Activated T-helper 17 cell treated with anti-CD3 and anti-CD28 coated beads, Interleukin-2, amount 50 U/mL, for 72 hours (primary cell): ENCODE results near the gene IPMK. TPM values are rescaled to one million over a fixed set of nuclear protein-coding genes. Genes with fewer than 3 reads are reported as not detected.

Experiments used
- ATAC-seq: fragments of 150-1000 bp; cut with Tn5 transposase; replicated peaks from 2 replicates; pipeline ENCODE4 v1.10.0; 2021; ENCODE audit warnings: mild to moderate bottlenecking, moderate library complexity
- H3K27ac Mint-ChIP-seq: one replicate; pipeline ENCODE4 v1.8.0; 2022; ENCODE audit warnings: mixed read lengths
- H3K27me3 Mint-ChIP-seq: one replicate; pipeline ENCODE4 v1.8.0; 2022; ENCODE audit warnings: mixed read lengths
- H3K36me3 Mint-ChIP-seq: one replicate; pipeline ENCODE4 v1.8.0; 2022; ENCODE audit warnings: low read depth, mild to moderate bottlenecking, mixed read lengths
- H3K4me1 Mint-ChIP-seq: one replicate; pipeline ENCODE4 v1.8.0; 2022; ENCODE audit warnings: mixed read lengths
- H3K4me3 Mint-ChIP-seq: one replicate; pipeline ENCODE4 v1.8.0; 2022; ENCODE audit warnings: mild to moderate bottlenecking, mixed read lengths
- H3K9me3 Mint-ChIP-seq: one replicate; pipeline ENCODE4 v1.8.0; 2022; ENCODE audit warnings: mixed read lengths
- total RNA-seq, 2 donors: library from RNA; stranded (reverse); gene quantifications; one replicate each; pipeline ENCODE4 v1.2.3, GENCODE V29; 2022

IPMK gene
- 10 to 100 TPM; 10.6 to 26.4 TPM for total RNA-seq

DNA sequence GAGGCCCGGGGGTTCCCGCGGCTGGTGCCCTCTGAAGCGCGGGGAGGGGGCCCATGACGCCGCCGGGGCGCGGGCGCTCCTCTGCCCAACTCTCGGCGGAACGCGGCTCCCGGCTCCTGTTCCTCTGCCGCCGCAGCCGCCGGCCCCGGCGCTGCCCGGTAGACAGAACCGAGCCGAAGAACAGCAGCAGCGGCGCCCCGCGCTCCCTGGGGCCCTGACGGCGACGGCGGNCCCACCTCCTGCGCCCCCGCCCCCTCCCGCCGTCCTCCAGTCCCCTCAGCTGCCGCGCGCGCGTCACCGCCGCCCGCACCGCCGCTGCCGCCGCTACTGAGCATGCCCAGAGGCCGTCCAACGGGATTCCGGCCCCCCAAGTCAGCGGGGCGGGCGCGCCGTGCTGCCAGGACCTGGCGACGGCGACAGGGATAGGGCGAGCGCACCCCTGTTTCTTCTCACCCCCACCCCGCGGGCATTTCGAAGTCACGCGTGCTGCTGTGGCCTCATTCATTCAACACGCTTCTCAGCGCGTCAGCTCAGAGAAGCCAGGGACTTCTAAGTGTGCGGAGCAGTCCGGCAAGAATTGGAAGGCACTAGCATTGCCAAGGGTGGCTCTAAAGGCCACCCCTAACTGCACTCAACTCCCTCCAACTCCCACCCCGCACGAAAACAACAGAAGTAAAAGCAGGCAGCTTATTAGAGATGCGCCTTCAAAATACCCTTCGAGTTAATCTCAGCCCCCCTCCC is at the start of gene IPMK:
TSS of gene IPMK (minus strand) at position 182 of the 741 bp plus-strand sequence. CDS start 283 bp downstream, outside the sequence.
- H3K9me3 Mint-ChIP-seq = no peaks in the 10 kb centered on the region
- no peaks in the 10 kb centered on the region for H3K27me3 Mint-ChIP-seq
- H3K4me1 Mint-ChIP-seq = peaks cover 10% of the 10 kb centered on the region
- H3K36me3 Mint-ChIP-seq = peaks cover 37% of the 10 kb centered on the region
- H3K27ac Mint-ChIP-seq = peak within 1 kb of the TSS; percentile 98
- peak; percentile 75 for ATAC-seq
- peak within 1 kb of the TSS; percentile 96 for H3K4me3 Mint-ChIP-seq

DNA sequence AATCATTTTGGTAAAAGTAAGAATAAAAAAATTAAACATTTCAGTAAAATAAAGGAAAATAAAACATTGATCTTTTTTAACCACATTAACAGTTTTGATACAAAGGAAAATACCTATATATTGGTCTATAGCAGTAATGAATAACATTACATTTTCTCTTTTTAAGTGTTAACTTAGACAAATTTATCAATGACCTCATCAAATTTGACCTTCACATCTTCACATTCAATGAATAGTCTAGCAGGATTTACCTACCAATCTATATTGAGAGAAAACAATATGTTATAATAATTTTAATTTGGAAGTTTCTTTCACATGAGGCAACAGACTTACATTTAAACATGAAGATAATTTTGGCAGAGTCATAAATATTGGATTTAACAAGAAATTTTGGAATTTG is 49.2 kb upstream of the IPMK start:
- Mint-ChIP-seq H3K27ac (no peak overlapping the region), H3K4me3 (no peak overlapping the region)

DNA sequence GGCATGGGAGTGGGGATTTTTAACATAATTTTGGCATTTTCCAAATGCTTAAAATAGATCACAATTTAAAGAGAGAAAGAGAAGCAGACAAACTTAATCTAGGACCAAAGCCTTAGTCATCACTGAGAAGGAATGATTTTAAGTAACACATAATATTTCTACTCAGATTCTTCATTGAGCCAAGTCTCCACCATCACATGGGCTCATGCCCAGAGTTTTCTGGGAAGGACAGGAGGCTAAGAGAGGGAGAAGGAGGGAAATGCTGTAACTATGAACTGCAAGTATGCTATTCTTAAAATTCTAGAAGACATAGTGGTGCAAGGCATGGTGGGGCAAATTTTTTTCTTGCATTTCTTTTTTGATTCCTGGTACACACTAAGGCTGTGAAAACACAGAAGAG is 43.3 kb upstream of the IPMK start:
- H3K27me3 Mint-ChIP-seq = peaks cover 14% of the 10 kb centered on the region
- H3K36me3 Mint-ChIP-seq = no peaks in the 10 kb centered on the region
- no peak overlapping the region for H3K27ac Mint-ChIP-seq
- no peaks in the 10 kb centered on the region for H3K9me3 Mint-ChIP-seq
- no peaks in the 10 kb centered on the region for H3K4me1 Mint-ChIP-seq
- H3K4me3 Mint-ChIP-seq = no peak overlapping the region
- ATAC-seq = no peak

More for the DNA sequence above, 49.2 kb upstream of the IPMK start:
- Mint-ChIP-seq H3K4me1 (no peaks in the 10 kb centered on the region), H3K27me3 (no peaks in the 10 kb centered on the region), H3K36me3 (no peaks in the 10 kb centered on the region), H3K9me3 (no peaks in the 10 kb centered on the region)
- no peak for ATAC-seq

DNA sequence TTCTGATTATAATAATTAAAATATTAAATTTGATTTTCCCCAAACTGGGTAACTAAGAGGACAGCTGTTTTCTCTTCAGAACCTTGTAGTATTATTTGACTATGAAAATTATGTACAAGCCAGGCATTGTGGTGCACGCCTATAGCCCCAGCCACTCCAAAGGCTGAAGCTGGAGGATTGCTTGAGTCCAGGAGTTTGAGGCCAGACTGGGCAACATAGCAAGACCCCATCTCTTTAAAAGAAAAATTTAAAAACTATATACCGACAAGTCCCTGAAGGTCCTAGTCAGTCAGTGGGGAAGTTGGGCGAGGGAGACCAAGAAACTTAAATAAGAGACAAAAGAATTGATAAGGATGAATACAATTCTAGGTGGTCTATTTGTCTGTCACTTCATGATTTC is 40.0 kb upstream of the IPMK start:
- Mint-ChIP-seq H3K9me3 (no peaks in the 10 kb centered on the region), H3K27ac (no peak overlapping the region), H3K4me3 (no peak overlapping the region), H3K36me3 (no peaks in the 10 kb centered on the region), H3K27me3 (peaks cover 23% of the 10 kb centered on the region), H3K4me1 (no peaks in the 10 kb centered on the region)
- ATAC-seq = no peak

GRCh38 chr10:58305821-58306220 is 38.1 kb upstream of the IPMK start:
- Mint-ChIP-seq H3K4me1 (no peaks in the 10 kb centered on the region), H3K27me3 (peaks cover 23% of the 10 kb centered on the region), H3K27ac (no peak overlapping the region), H3K4me3 (no peak overlapping the region), H3K9me3 (no peaks in the 10 kb centered on the region), H3K36me3 (no peaks in the 10 kb centered on the region)
- ATAC-seq = no peak

DNA sequence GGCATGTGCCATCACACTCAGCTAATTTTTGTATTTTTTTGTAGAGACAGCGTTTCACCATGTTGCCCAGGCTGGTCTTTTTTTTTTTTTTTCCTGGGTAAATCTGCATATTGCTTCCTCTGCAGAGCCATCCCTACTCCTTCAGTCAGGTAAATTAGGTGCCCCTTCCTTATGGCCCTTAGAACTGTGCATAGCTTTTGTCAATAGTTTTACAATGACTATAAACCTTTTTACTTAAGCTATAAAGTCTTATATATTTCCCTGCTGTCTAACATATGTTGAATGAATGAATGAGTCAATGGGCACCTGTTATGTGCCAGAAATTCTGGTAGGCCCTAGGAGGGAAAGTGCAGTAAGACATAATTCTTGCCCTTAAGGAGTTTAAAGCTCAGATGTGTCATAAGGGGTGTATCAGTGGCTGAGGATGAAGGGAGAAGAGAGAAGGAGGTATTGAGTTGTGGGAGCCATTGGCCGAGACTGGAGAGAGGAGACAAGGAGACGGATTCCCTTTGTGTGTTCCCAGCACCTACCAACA is 36.5 kb upstream of the IPMK start:
- peaks cover 19% of the 10 kb centered on the region for H3K27me3 Mint-ChIP-seq
- no peaks in the 10 kb centered on the region for H3K36me3 Mint-ChIP-seq
- H3K9me3 Mint-ChIP-seq = no peaks in the 10 kb centered on the region
- H3K4me1 Mint-ChIP-seq = no peaks in the 10 kb centered on the region
- no peak overlapping the region for H3K4me3 Mint-ChIP-seq
- ATAC-seq = no peak
- H3K27ac Mint-ChIP-seq = no peak overlapping the region

DNA sequence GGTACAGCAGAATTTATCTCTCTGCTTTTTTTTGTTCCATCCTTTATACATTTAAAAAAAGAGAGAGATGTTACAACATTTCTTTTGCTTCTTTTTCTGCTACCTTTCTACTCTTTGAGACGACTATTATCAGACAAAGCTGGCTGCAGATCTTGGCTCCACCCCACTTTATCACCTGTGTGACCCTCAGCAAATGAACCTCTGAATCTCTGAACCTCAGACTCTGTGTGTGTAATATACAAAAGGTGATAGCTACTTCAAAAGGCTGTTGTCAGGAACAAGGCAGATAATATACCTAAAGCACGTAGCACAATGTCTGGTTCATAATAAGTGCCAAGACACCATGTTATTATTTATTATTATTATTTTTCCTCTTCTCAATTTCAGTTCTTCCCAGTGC is 34.6 kb upstream of the IPMK start:
- no peaks in the 10 kb centered on the region for H3K4me1 Mint-ChIP-seq
- no peaks in the 10 kb centered on the region for H3K9me3 Mint-ChIP-seq
- H3K27me3 Mint-ChIP-seq = peaks cover 16% of the 10 kb centered on the region
- H3K4me3 Mint-ChIP-seq = no peak overlapping the region
- H3K27ac Mint-ChIP-seq = no peak overlapping the region
- ATAC-seq = no peak
- no peaks in the 10 kb centered on the region for H3K36me3 Mint-ChIP-seq

GRCh38 chr10:58300676-58301075 is 33.0 kb upstream of the IPMK start:
- Mint-ChIP-seq H3K27ac (no peak overlapping the region), H3K27me3 (peaks cover 7% of the 10 kb centered on the region), H3K4me3 (no peak overlapping the region), H3K9me3 (no peaks in the 10 kb centered on the region), H3K36me3 (no peaks in the 10 kb centered on the region), H3K4me1 (no peaks in the 10 kb centered on the region)
- ATAC-seq = no peak

DNA sequence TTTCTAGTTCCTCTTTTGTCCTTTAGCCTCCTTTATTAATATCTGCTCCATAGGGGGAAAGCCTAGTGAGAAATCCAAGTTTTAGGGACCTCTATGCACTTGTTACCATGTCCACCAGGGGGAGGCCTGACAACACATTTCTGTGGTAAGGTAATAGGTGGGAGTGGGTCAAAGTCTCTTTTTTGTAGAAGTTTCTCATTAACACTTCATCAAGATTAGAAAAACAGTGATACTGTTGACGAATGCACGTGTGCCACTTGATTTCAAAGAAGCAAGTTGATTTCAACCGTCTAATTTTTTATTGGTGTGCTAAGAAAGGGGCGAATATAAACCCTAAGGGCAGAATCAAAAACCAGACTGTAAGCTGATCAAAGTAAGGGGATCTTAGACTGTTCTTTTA is 31.9 kb upstream of the IPMK start:
- H3K27ac Mint-ChIP-seq = no peak overlapping the region
- peak; percentile 76 for ATAC-seq
- peaks cover 7% of the 10 kb centered on the region for H3K27me3 Mint-ChIP-seq
- no peak overlapping the region for H3K4me3 Mint-ChIP-seq
- no peaks in the 10 kb centered on the region for H3K4me1 Mint-ChIP-seq
- no peaks in the 10 kb centered on the region for H3K9me3 Mint-ChIP-seq
- no peaks in the 10 kb centered on the region for H3K36me3 Mint-ChIP-seq

- Mint-ChIP-seq H3K4me1 (no peaks in the 10 kb centered on the region), H3K27ac (no peak overlapping the region), H3K9me3 (no peaks in the 10 kb centered on the region), H3K4me3 (no peak overlapping the region), H3K27me3 (no peaks in the 10 kb centered on the region), H3K36me3 (no peaks in the 10 kb centered on the region)
- no peak for ATAC-seq
Observed at GRCh38 chr10:58293989-58294388, 26.3 kb upstream of the IPMK start.

DNA sequence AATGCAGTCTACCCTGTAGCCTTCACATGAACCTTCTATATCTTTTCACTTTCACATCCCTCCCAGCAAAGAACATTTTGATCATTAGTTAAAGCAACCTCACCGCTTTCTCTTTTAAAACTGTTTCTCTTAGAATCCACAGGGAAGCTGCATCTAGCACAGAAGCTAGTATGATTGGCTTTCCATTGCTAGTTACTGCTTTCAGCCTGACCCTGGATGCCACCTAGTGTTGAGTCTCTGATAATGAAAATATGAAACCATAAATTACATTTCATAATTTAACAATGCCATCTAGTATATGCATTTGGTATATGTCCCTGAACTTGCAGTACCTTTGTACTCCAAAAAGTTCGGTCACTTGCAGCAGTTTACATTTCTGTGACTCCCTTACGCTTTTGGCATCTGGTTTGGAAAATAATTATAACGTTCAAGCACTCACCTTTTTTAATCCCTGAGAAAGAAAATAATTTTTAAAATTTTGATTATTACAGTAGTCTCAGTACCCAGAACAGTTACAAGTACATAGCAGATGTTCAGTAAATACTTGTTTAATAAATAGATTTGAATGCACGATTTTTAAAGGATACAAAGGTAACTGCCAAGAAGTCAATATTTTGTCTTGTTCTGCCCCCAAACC is 24.0 kb upstream of the IPMK start:
- Mint-ChIP-seq H3K36me3 (peaks cover 6% of the 10 kb centered on the region), H3K27ac (no peak overlapping the region), H3K9me3 (no peaks in the 10 kb centered on the region), H3K4me1 (no peaks in the 10 kb centered on the region), H3K4me3 (no peak overlapping the region), H3K27me3 (no peaks in the 10 kb centered on the region)
- ATAC-seq = peak; percentile 57

DNA sequence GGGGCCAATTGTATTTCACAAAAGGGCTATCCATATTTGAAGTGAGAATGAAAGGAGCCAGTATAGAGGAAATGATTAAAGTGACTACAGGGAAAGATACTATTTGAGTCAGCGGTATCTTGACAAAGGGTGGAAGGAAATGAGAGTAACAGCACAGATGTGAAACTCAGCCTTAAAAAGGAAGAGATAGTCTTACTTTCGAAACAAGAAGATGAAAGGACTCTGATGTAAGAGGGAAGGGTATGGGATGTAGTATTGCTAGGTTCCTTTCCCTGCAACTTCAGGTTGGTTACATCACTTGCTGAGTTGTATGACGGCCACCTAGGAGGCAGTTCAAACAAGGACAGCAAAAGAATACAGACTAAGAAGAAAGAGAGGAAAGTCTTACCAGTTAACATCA is 14.9 kb upstream of the IPMK start:
- peaks cover 24% of the 10 kb centered on the region for H3K4me1 Mint-ChIP-seq
- H3K9me3 Mint-ChIP-seq = no peaks in the 10 kb centered on the region
- H3K27ac Mint-ChIP-seq = peak overlapping the region; percentile 80
- H3K4me3 Mint-ChIP-seq = peak overlapping the region; percentile 67
- ATAC-seq = peak; percentile 96
- peaks cover 47% of the 10 kb centered on the region for H3K36me3 Mint-ChIP-seq
- no peaks in the 10 kb centered on the region for H3K27me3 Mint-ChIP-seq

DNA sequence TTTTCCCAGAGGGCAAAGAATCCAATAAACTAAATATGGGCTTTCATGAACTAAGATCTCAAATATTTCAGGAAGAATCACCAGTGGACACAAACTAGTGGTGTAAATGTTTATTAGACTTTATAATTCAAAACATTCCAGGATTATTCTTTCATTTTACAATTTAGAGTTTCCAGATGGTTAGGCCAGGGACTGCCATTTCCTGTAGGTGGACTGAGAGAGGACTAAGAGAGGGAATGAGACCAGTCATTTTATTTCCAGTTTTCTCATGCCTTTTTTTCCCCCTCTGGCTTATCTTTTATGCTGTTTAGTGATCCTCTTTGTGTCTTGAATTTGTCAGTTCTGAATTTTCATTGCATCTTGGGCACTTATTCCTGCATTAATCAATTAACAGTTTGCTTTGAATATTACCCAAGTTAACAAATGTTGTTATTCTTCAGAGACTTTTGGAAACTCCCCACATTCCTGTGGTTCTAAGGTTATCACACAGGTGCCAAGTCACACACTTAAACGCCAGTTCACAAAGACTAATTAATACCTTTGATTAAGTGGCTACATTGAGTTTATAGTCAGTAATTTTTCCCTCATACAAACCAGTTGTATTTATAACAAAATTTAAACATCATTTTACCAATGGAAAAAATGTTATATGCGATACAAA is 13.5 kb upstream of the IPMK start:
- Mint-ChIP-seq H3K4me1 (peaks cover 24% of the 10 kb centered on the region), H3K36me3 (peaks cover 50% of the 10 kb centered on the region), H3K9me3 (no peaks in the 10 kb centered on the region), H3K27me3 (no peaks in the 10 kb centered on the region), H3K27ac (peak overlapping the region; percentile 0), H3K4me3 (peak overlapping the region; percentile 1)
- ATAC-seq = no peak

- H3K27ac Mint-ChIP-seq = peak overlapping the region; percentile 0
- H3K4me3 Mint-ChIP-seq = peak overlapping the region; percentile 1
- H3K4me1 Mint-ChIP-seq = peaks cover 24% of the 10 kb centered on the region
- no peaks in the 10 kb centered on the region for H3K27me3 Mint-ChIP-seq
- peaks cover 50% of the 10 kb centered on the region for H3K36me3 Mint-ChIP-seq
- no peaks in the 10 kb centered on the region for H3K9me3 Mint-ChIP-seq
- ATAC-seq = no peak
Observed at GRCh38 chr10:58280477-58280876, 12.8 kb upstream of the IPMK start.

GRCh38 chr10:58278962-58279307 is 11.2 kb upstream of the IPMK start:
- ATAC-seq = no peak
- Mint-ChIP-seq H3K36me3 (peaks cover 50% of the 10 kb centered on the region), H3K27me3 (no peaks in the 10 kb centered on the region), H3K4me1 (peaks cover 24% of the 10 kb centered on the region), H3K27ac (no peak overlapping the region), H3K4me3 (no peak overlapping the region), H3K9me3 (no peaks in the 10 kb centered on the region)
